GM12873 (cell line): ENCODE data around the gene CERK.

Experiments
- CTCF ChIP-seq: IDR thresholded peaks from 2 replicates; pipeline ENCODE4 v1.5.1; 2012; ENCODE audit warnings: low read depth, mild to moderate bottlenecking, moderate library complexity, low read length, control low read depth; ENCODE audit not compliant: insufficient read depth; ENCODE audit errors: missing control alignments

The CERK gene

GRCh38 chr22:46752286-46752987, 14.4 kb upstream of the CERK start:
- TF ChIP-seq CTCF = no peak

DNA sequence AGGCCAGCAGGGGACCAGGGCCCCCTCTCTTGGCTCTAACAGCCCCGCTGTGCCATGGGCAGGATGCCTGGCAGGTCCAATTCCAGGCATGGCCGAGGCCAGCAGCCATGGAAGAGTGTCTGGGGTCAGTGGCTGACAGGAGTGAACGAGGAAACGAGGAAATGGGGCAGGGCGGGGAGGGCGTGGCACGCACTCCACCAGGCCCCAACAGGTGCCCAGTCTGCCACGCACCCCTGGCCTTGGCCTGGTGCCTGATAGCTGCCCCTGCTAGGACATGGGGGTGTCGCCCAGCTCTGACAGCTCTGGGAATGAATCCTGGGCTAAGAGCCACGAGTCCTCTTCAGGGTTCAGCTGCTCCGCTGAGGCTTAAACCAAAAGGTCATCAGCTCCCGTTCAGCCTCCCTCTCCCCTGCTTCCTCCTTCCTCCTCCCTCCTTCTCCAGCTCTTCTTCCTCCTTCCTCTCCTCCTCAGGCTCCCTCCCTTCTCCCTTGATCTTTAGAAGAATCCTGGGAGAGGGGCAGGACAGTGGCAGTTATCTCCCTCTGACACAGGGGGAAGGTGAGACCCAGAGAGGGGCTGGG, 12.9 kb upstream of the CERK start:
- no peak for TF ChIP-seq CTCF

DNA sequence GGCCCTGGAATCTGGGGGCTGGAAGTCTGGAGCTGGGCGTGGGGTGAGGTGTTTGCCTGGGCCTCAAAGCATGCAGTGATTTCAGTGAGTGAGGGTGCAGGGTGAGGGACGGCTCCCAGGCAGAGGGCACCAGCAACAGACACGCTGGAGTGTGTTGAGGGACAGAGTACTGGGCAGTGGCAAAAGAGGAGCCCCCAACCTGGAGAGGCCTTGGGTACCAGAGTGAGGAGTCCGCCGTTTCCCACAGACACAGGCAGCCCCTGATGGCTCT, 12.4 kb upstream of the CERK start:
- no peak for TF ChIP-seq CTCF

- TF ChIP-seq CTCF = no peak
Measured at GRCh38 chr22:46749682-46750529, 11.9 kb upstream of the CERK start.

GRCh38 chr22:46748908-46749675, 11.0 kb upstream of the CERK start:
- no peak for TF ChIP-seq CTCF

DNA sequence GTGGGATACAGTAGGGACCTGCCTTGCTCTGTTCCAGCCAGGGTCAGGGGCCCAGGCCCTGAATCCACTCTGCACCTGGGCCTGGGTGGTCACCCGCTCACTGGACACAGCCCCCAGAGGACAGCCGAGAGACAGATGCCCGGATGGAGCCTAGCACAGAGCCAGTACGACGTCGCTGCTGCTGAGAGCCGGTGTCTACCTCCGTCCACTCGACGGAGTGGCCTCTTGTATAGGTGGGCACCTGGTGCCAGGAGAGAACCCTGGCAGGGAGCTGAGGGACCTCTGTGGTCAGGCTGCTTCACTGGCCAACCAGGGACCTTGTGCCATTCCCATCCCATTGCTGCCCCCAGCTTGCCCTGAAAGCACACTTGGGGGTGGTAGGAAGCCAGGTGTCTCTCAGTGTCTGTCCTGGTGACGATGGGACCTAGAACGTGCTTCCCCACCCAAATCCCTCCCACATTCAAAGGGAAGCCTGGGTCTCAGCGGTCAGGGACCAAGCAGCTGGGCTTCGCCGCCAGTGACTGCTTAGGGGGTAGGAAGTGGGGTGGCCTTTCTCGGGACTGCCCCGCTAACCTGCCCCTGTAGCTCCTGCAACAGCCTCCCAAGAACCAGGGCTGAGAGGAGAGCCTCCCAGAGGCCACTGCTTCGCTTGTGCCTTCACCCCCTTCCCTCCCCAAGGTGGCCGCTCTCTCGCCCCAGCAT, 10.3 kb upstream of the CERK start:
- no peak for TF ChIP-seq CTCF
